RWPE1 (cell line): ENCODE measurements around the gene NOP16.

ENCODE experiments used
- CTCF ChIA-PET: fragments of 350-600 bp; sonication (Branson Sonifier 250); formaldehyde crosslinking; extraction: SDS; loops from one replicate; lab custom pipeline; 2021; lab: Yijun Ruan, JAX
- POLR2A ChIA-PET: fragments of 400-600 bp; formaldehyde crosslinking; extraction: SDS; loops from one replicate; lab custom pipeline; 2020; ENCODE audit warnings: antibody characterized with exemption; ENCODE audit not compliant: low non-redundant PET; lab: Yijun Ruan, JAX
- DNase-seq: peaks from one replicate; pipeline ENCODE4 v3.0.0; 2012; ENCODE audit warnings: low spot score
- H3K27ac ChIP-seq: fragments of 450-650 bp; 2 replicates; pipeline ENCODE4 v1.5.1; 2017
- CTCF ChIP-seq: fragments of 450-650 bp; conservative IDR thresholded peaks from 2 replicates; pipeline ENCODE4 v1.5.1; 2017; ENCODE audit warnings: low read depth, mild to moderate bottlenecking

Gene NOP16

GRCh38 chr5:176416965-176417364, 28.6 kb upstream of the NOP16 start:
- DNase-seq = no peak
- ChIA-PET CTCF (interaction anchor here (0.5 to 3.2 kb wide), 18 partner anchors 8 to 687 kb away, joined by 3 to 31 read pairs (median 3); partner anchors contain the start of genes FAF2, HIGD2A, NOP16 and RNF44), POLR2A (interaction anchor here (0.6 kb wide), 1 partner anchor 197 kb away, joined by 5 read pairs; no protein-coding TSS in a partner anchor)
- peak overlapping the region; percentile 99 for H3K27ac ChIP-seq
- no peak for TF ChIP-seq CTCF

GRCh38 chr5:176415952-176416924, 27.8 kb upstream of the NOP16 start, which contains the start of gene CLTB:
Gene CLTB (minus strand): TSS chr5:176416539. CDS start chr5:176416363, 176 bp downstream.
- ChIA-PET CTCF (interaction anchor here (0.5 to 3.2 kb wide), 24 partner anchors 22 to 711 kb away, joined by 3 to 31 read pairs (median 3); partner anchors contain the start of genes FAF2, HIGD2A, NOP16 and RNF44), POLR2A (interaction anchor here (0.6 kb wide), 1 partner anchor 197 kb away, joined by 5 read pairs; no protein-coding TSS in a partner anchor)
- peak; percentile 90 for DNase-seq
- H3K27ac ChIP-seq = peak within 1 kb of the TSS; percentile 99
- peak; percentile 99 for TF ChIP-seq CTCF

- peak overlapping the region; percentile 99 for H3K27ac ChIP-seq
- DNase-seq = no peak
- TF ChIP-seq CTCF = no peak
- ChIA-PET POLR2A (no interaction called here), CTCF (interaction anchor here (0.5 to 3.2 kb wide), 9 partner anchors 21 to 712 kb away, joined by 3 to 31 read pairs (median 3); partner anchors contain the start of gene FAF2)
Observed at GRCh38 chr5:176415240-176415951, 27.0 kb upstream of the NOP16 start.

- no peak for DNase-seq
- TF ChIP-seq CTCF = no peak
- peak overlapping the region; percentile 99 for H3K27ac ChIP-seq
- ChIA-PET CTCF (no interaction called here), POLR2A (interaction anchor here (0.6 kb wide), 1 partner anchor 236 kb away, joined by 5 read pairs; no protein-coding TSS in a partner anchor)
Observed at GRCh38 chr5:176414704-176415103, 26.3 kb upstream of the NOP16 start.

GRCh38 chr5:176413709-176414191, 25.4 kb upstream of the NOP16 start:
- ChIA-PET POLR2A (interaction anchor here (1.4 kb wide), 1 partner anchor 128 kb away, joined by 3 read pairs; no protein-coding TSS in a partner anchor), CTCF (interaction anchor here (0.7 to 1.6 kb wide), 2 partner anchors 34 to 160 kb away, joined by 4 to 8 read pairs; partner anchors contain the start of gene FAF2)
- TF ChIP-seq CTCF = no peak
- H3K27ac ChIP-seq = peak overlapping the region; percentile 99
- DNase-seq = no peak
